Measurements from ENCODE around the gene ABCB6.

Gene ABCB6

DNA sequence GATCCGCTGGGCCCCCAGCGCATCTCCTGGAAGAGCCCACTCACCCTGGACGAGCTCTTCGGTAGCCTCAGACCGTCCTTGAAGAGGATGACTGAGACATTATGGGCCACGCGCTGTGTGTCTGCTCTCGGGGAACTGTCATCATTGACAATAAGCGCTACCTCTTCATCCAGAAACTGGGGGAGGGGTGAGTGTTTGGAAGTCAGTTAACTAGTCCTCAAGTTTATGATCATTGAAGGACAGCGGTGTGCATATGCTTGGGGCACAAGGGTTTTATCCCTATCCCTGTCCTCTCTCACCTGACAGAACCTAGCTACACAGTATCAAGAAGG lies 27.1 kb upstream of the ABCB6 start:
- DNase-seq (ENCODE audit: low read depth in 4 of 4, low spot score in 1 of 4): no peak

DNA sequence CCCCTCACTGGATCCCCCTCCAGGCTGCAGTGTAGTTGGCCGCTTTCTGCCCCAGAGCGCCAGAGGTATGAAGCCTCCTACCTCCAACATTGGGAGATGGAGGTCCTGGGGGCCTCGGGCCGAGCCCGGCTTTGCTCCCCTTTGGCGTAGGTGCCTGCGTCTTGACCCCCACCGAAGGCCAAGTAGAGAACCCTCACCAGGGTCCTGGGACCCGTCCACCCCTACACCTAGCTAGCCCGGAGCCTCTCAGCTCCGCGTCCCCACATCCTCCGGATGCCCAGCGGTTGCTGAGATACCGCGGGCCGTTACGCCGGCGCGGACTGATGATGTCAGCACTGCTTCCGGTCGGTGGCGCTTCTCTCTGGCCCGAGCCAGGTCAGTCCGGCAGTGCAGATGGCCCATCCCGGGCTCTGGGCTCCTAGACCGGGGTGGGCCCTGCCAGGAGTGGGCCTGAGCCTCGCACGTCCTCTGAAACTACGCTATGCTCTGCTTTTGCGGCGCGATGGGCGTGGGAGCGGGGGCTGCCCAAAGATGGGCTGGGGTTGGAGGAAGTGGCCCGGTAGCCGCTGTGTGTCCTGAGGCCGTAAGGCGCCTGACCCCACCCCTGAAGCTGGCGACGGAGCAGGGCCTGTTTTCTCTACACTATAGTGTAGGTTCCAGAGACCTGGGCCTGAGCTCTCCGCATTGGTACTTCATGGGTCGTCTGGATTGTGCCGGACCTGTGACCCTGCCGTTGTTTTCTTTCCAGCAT lies 26.6 kb upstream of the ABCB6 start, which contains the start of the genes GLB1L and STK16:
TSS of gene GLB1L (minus strand) at position 297 of the 751 bp plus-strand sequence. CDS start 1,871 bp downstream, outside the sequence.
TSS of gene STK16 (plus strand) at position 332 of the 751 bp plus-strand sequence. CDS start 521 bp downstream, outside the sequence.
- peak; percentile 76 to 88 (median 83) for DNase-seq (ENCODE audit: low read depth in 4 of 4, low spot score in 1 of 4)

DNA sequence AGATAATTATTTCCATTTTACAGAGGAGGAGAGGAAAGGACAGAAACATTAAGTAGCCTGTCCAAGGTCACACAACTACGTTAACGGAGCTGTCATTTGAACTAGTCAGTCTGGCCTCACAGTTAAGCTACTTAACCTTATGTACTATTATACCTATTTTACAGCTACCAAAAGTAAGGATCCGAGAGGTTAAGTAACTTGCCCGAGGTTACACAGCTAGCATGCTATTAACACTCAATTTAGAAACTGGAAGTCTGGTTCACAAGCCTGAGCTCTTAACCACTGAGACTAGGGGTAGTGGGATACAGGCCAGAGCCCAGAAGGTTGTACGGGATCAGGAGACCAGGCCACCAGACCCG lies 26.0 kb upstream of the ABCB6 start:
- no peak for DNase-seq (ENCODE audit: low read depth in 4 of 4, low spot score in 1 of 4)

DNA sequence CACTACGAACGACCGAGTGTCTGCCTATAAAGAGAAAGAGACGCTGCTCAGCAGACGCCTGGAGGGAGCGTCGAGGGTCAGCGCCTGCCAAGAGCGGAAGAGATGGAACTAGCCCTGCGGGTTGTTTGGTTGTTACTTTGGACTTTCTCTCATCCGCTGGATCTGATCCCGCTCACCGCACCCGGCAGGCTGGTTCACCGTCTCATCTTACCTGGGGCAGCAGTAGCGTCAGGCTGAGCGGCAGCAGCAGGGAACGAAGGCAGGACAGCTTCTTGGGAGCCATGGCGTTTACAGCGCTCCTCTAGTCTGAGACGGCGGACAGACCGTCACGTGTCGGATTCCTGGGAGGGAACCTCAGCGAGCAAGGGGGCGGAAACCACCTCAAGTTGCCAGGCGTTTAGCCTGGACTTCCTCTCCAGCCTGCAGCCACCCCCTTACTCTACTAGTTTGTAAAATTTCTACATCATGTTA lies 24.6 kb upstream of the ABCB6 start:
- DNase-seq (ENCODE audit: low read depth in 4 of 4, low spot score in 1 of 4): no peak

DNA sequence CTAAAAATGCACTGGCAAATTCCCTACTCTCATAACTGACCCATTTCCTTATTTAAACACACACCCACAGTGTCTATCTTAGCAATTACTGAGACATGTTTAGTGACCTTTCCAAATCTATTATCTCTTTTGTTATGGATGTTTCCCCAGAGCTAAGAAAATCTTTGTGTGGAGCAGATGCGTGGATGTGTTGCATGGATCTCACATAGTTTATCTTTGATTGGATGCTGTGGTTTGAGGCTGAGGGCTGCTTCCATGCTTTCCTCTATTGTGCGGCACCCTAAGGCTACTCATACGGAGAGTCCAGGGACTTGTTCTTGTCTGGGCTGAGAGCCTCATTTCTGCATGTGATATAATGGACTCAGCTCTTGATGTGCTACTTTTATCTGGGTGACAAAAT lies 15.6 kb upstream of the ABCB6 start:
- no peak for DNase-seq (ENCODE audit: low read depth in 4 of 4, low spot score in 1 of 4)

DNA sequence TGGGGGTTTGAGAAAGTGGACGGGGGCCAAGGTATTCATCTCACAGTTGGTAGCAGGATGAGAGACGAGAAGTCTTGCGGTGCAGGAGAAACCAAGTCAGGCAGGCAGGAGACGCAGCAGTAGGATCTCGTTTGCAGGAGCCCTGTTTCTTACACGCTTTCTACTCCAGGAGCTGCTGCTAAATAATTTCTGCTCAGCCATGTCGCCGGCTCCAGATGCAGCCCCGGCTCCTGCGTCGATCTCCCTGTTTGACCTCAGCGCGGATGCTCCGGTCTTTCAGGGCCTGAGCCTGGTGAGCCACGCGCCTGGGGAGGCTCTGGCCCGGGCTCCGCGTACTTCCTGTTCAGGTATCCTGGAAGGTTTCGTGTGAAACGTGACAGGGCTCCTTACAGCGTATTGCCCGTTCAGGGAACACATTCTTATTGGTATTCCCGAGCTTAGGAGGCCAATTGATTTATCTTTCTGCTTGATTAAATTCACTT lies 11.3 kb upstream of the ABCB6 start:
- peak in 1 of 4 experiments; percentile 57 for DNase-seq (ENCODE audit: low read depth in 4 of 4, low spot score in 1 of 4)

DNA sequence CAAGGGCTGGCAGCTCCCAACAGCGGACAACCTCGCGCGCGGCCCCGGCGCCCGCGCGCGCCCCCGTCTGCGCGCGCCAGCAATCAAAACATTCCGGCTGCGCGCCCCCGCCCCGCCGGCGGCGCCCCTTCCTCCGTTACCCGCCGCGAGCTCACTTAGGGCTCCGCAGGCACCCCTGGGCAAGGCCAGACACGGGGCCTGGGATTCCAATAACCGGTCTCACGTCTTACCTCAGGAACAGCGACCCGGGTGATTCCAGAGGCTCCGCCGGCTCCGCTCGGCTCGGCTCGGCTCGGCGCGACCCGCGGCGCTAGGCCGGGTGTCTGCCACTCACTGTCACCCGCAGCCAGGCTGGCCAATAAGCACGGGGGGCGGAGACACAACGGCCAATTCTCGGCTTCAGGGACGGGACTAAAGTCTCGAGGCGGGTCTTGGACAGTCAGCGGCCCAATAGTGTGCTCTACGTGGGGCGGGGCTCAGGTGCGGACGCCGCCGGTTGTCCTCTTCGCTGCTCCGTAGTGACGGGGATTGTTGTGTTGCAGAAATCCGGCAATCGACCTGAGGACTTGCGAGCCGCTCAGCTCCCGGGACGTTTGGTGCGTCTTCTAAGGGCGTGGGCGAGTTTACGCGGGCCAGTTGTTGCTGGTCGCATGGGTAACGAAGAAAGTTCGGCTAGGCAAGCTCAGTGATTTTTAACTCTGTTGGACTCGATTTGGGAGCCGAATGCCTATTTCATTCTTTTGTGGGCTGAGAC lies 10.7 kb upstream of the ABCB6 start, which contains the start of the genes ANKZF1 and ATG9A:
TSS of gene ANKZF1 (plus strand) at position 502 of the 754 bp plus-strand sequence. CDS start 452 bp downstream, outside the sequence.
TSS of gene ATG9A (minus strand) at position 332 of the 754 bp plus-strand sequence. CDS start 1,612 bp downstream, outside the sequence.
- peak; percentile 78 to 99 (median 96) for DNase-seq (ENCODE audit: low read depth in 4 of 4, low spot score in 1 of 4)

DNA sequence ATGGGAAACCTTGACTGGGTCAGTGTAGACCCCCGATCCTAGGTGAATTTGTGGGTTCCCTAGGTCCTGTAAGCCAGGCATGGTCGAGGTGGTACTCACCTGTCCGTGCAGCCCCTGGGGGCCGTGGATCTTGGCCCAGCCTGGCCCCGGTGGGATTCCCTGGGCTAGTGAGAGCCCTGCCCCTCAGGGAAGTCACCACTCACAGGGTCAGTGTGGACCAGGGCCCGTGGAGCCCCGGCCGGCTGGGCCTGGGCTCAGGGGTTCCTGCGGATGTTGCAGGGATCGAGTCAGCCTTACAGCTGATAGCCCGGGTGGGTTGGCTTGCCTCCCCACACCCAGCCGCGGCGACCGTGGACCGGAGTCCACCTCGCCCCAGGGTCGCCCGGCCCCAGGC lies 10.2 kb upstream of the ABCB6 start:
- no peak for DNase-seq (ENCODE audit: low read depth in 4 of 4, low spot score in 1 of 4)

DNA sequence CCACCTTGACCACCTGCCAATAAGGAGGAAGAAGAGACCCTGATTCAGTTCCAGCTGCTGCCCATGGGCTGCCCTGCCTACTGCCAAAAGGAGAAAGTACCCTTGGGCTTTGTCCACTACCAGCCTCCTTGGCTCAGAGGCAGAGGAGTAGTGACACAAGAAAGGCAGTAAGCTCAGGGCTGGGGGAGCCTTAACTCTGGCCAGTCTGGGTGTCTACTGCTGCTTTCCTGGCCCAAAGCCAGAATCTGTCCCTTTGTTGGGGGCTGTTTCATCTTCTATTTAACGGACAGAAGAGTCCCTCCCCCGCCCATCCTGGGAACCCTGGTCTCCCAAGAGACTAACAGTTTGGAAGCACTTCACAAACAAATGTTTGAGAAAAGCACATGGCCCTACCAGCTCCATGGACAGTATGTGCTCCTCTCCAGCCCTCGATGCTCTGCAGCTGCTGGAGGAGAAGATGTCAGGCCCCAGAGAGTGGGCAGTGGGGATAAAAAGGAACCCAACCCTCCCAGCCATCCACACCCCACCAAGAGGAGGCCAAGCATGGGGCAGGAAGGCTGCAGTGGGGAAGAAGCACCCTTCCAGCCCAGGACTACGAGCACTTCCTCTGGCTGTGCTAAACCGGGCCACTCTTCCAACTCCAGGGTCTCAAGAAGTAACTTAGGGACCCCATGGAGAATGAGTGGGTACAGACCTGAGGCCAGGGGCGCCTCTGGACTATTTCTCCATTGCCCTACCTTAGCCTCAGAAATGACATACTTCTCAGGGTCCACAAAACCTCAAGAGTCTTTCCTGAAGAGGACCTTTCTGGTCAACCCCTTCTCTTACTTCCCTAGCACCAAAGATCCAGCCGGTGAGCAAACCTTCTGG lies 9.5 kb upstream of the ABCB6 start:
- DNase-seq (ENCODE audit: low read depth in 4 of 4, low spot score in 1 of 4): no peak

DNA sequence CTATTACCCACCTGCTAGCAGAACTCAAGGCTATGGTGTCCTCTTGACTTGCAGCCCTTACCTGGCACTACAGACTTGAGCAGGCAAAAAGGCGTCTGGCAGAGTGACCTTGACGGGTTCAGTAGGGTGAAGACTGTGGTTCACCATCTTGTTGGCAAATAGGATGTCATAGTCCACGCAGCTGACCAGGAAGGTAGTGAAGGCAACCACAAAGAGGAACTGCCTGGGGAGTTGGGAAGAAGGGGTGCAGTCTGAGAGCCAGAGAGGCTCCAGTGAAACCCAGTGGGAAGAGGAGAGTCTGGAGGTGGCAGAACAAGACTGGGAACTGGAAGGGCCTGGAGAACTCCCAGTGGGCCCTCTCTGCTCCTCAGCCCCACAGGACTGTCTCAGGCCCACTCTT lies 6.6 kb upstream of the ABCB6 start:
- no peak for DNase-seq (ENCODE audit: low read depth in 4 of 4, low spot score in 1 of 4)

DNA sequence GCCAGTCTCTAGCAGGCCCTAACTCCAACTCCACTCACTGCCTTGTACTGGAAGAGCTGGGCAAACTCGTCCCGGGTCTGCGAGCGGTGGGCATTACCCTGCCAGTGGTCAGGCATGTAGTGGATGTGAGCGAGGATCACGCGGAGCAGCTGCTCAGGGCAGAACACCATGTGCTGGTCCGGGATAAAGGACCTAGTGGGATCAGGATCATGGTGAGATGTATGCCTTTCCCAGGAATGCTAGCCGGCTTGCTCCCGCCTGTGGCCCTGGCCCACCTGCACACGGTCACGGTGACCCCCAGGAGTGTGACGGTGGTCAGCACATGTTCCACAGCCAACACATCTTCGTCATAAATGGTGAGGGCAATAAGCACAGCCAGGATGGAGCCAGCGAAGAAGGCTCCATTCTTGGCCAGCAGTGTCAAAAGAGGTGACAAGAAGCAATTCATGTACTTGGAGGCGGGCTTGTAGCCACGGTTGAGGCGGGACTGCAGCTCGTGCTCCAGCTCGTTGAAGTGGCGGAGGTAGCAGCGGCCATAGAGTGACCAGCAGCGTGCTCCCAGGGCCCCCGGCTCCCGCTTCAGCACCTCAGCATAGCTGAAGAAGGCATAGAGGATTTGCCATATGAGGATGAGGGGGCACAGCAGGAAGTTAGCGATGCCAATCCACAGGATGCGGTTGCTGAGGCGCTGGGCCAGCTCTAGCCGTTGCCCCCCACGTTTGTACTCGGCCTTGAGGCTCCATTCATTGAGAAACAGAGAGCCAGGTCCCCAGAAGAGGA lies 5.3 kb upstream of the ABCB6 start:
- no peak for DNase-seq (ENCODE audit: low read depth in 4 of 4, low spot score in 1 of 4)

DNA sequence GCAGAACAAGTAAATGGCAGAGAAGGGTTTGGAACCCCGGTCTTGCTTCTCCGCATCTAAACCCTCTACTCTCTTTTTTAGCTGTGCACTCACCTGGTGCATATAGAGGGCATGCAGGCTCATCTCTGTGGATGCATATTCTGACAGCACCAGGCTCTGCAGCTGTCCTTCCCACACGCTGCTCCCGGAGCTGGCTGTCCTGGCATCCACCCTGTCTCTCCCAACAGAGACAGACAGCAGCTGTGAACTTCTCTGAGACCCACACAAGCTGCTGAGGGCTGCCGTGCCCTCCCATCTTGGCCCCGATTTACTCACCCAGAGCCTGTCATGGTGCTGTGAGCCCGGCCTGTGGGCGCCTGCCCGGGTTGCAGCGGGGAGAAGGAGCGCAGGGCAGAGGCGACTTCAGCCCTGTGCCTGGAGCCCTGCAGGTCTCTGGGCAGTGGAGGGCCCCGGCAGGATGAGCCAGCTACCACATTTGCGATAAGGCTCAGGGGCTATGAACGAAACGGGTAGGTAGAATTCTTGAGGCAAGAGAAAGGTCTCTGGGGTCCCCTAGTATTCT lies 3.3 kb upstream of the ABCB6 start:
- DNase-seq (ENCODE audit: low read depth in 4 of 4, low spot score in 1 of 4): no peak

DNA sequence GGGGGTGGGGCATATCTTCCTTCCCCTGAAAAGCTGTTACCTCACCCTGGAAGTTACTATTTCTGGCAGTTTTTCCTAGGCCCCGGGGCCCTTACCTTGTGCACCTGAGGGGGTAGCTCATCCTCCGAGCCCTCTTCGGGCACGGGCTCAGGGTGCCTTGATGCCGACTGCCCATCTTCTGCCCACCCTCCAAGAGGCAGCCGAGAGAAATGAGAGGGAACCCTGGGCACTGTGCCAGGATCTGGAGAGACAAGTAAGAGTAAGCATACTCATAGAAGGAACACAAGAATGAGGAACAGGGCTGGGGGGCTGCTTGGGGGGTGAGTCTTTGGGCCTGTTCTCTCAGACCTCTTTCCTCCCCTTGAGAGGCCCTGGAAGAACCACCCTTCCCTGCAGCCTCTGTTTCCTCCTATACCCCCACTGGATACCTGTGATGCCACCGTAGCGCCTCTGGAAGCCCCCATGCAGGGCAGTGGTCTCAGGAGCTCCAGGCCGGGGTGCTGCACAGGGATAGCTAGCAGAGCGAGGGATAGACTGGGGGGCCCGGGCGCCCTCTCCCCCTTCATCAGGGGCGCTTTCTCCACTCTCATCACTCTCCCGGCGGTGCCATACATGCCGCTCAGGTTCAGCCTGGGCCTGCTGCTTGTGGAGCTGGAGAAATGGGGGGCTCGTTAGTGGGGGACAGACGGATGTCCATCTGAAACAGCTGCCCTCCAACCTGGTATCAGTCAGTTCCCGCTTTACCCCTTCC lies 2.1 kb upstream of the ABCB6 start:
- no peak for DNase-seq (ENCODE audit: low read depth in 4 of 4, low spot score in 1 of 4)

DNA sequence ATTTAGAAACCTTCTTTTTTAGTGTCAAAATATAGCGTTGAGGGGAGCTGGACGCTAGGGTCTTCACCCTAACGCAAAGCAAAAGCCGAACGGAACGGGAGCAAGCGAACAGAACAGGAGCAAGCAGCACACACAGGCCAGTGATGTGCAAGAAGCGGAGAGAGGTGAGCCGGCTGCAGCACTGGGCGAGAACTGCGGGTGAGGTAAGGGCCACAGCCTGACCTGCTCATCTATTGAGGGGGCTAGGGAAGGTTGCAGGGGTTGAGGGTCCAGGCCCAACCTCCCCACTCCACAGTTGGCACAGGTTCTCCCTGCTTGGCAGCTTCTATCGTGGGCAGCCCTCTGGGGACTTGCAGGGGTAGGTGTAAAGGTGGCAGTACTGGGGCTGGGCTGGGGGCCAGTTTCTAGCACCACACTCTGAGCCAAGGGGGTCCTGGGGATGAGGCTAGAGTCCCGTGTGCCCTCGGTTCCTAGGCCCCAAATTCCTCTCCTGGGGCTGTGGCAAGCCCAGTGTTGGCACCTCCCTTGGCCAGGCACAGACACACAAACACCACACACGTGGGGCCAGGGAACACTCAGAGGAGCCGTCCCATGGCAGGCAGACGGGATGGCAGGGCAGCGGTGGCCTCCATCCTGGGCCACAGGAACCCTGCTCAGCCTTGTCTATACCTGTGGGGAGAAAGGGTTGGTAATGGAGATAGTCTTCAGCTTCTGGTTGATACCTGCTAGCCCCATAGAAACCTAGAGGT lies 1.2 kb upstream of the ABCB6 start:
- no peak for DNase-seq (ENCODE audit: low read depth in 4 of 4, low spot score in 1 of 4)

DNA sequence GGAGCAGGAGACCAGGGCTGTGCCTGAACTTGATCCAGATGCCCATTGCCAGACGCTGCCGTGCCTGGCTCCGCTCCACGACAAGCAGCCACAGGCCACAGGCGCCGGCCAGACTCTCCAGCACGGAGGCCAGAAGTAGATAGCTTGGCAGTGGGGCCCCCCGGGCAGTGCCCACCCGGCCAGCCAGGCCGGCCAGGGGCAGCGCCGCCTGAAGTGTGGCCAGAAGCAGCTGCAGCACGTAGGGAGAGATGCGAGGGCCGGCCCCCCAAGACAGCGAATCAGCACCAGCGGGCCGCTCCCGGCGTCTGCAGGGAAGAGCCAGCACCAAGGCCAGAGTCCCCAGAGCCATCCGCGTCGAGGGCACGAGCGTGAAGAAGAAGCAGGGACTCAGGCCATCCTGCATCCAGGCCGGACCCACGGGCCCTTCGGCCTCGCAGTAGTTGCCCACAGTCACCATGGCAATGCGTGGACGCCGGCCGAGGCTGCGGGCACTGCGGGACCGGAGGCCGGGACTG lies 484 bp downstream of the ABCB6 start:
- no peak for DNase-seq (ENCODE audit: low read depth in 4 of 4, low spot score in 1 of 4)

DNA sequence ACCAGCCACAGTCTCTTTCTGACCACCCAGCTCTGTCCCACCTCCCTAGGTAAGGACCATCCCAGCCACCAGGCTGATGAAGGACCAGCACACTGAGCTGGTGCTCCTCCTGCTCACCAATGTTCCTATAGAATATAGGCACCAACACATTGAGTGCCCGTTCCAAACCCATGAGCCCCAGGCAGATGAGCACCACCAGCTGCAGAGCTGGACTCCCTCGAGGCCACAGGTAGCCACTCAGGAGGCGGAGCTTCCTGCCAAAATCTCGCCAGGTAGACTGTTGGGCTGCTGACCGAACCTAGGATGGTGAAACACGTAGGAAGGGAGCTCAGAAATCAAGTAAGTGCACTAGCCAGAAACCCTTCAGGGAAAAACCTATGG lies 2.2 kb downstream of the ABCB6 start:
- no peak for DNase-seq (ENCODE audit: low read depth in 4 of 4, low spot score in 1 of 4)

DNA sequence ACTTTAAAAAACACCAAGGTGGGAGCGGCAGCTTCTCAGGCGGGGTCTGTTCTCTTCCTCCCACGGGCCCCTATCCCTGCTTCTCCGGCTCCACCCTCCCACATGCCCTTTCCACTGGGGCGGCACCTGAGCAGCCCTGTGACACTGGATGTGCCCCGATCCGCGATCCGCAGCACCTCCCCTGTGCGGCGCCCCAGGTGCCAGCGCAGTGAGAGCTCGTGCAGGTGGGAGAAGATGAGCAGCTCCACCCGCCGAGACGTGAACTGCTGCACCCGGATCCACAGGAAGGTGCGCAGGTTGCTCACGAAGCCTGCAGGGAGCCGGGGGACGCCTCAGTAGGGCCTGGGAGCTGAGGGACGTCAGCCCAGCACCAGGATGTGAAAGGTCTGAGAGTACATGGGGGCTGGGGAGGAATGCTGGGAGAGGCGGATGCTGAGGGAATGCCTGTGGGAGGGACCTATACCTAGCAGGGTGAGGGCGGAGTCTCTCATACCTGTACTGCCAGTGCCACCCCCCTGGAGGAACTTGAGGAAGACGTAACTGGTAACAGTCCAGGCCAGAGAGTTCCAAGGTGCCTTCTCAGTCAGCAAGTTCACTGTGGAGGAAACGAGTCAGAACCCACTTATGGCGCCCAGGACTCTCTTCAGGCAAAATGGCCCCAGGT lies 2.8 kb downstream of the ABCB6 start:
- DNase-seq (ENCODE audit: low read depth in 4 of 4, low spot score in 1 of 4): no peak

DNA sequence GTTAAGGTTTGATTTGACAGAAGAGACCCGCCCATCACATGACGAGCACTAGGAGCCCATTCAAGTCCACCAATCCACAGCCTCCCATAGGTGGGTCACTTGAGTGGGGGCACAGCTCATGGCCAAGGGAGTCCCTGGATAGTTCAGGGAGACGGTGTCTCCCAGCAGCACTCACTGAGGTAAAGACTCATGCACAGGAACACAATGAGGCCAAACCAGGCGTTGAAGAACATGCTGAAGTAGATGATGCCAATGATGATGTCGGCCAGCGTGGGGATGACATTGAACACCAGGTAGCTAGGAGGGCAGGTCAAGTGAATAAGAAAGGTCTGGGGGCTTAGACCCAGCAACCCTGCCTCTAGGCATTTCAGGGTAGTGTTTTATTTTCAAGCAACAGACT lies 4.0 kb downstream of the ABCB6 start:
- no peak for DNase-seq (ENCODE audit: low read depth in 4 of 4, low spot score in 1 of 4)

Measured in stimulated activated CD4-positive, alpha-beta T cell treated with anti-CD3 and anti-CD28 coated beads, Interleukin-1b, Interleukin-23, amount 100 ng/mL, for 24 hours (primary cell).